Activated T-cell treated with anti-CD3 and anti-CD28 coated beads for 48 hours (primary cell): Measurements from ENCODE around the gene SMAD4.
"Not testable (repeated sequence)": the region's sequence is repeated elsewhere in the genome, so short reads cannot be mapped to it uniquely, and the experiment has no call there.

ENCODE experiments used
- DNase-seq: peaks from one replicate; pipeline ENCODE4 v3.0.0-alpha.2; 2020; ENCODE audit warnings: low read depth

The SMAD4 gene

GRCh38 chr18:51111633-51112355 lies 81.8 kb downstream of the SMAD4 start:
- DNase-seq = not testable (repeated sequence)

- DNase-seq = not testable (repeated sequence)
Observed at GRCh38 chr18:51116996-51117395, 87.0 kb downstream of the SMAD4 start.

GRCh38 chr18:51119561-51119960 lies 89.5 kb downstream of the SMAD4 start:
- DNase-seq = not testable (repeated sequence)

GRCh38 chr18:51119976-51120375 lies 90.0 kb downstream of the SMAD4 start:
- not testable (repeated sequence) for DNase-seq

GRCh38 chr18:51120809-51121596 lies 91.0 kb downstream of the SMAD4 start:
- DNase-seq = no peak

- no peak for DNase-seq
Observed at GRCh38 chr18:51121597-51121857, 91.5 kb downstream of the SMAD4 start.

GRCh38 chr18:51122266-51123045 lies 92.4 kb downstream of the SMAD4 start:
- no peak for DNase-seq

GRCh38 chr18:51123046-51123395 lies 93.0 kb downstream of the SMAD4 start:
- DNase-seq = no peak

GRCh38 chr18:51123481-51123880 lies 93.5 kb downstream of the SMAD4 start:
- no peak for DNase-seq

GRCh38 chr18:51123936-51124486 lies 94.0 kb downstream of the SMAD4 start:
- no peak for DNase-seq

GRCh38 chr18:51125976-51126375 lies 96.0 kb downstream of the SMAD4 start:
- DNase-seq = no peak

- no peak for DNase-seq
Observed at GRCh38 chr18:51127664-51128063, 97.7 kb downstream of the SMAD4 start.

- no peak for DNase-seq
Observed at GRCh38 chr18:51128533-51128932, 98.5 kb downstream of the SMAD4 start.

- DNase-seq = no peak
Observed at GRCh38 chr18:51132256-51132935, 102.4 kb downstream of the SMAD4 start.

GRCh38 chr18:51133580-51134160 lies 103.7 kb downstream of the SMAD4 start:
- DNase-seq = no peak
